ENCODE data around the gene RNF32.
"Not testable (repeated sequence)": the region's sequence is repeated elsewhere in the genome, so short reads cannot be mapped to it uniquely, and the experiment has no call there.

The RNF32 gene

GRCh38 chr7:156666368-156667109 is 26.0 kb downstream of the RNF32 start:
- no peak overlapping the region for H3K27ac ChIP-seq
- H3K4me3 ChIP-seq: no peak overlapping the region

GRCh38 chr7:156667110-156667426 is 26.5 kb downstream of the RNF32 start:
- no peak overlapping the region for H3K27ac ChIP-seq
- H3K4me3 ChIP-seq: no peak overlapping the region

GRCh38 chr7:156668130-156668741 is 27.7 kb downstream of the RNF32 start:
- Histone ChIP-seq H3K27ac (no peak overlapping the region), H3K4me3 (no peak overlapping the region)

DNA sequence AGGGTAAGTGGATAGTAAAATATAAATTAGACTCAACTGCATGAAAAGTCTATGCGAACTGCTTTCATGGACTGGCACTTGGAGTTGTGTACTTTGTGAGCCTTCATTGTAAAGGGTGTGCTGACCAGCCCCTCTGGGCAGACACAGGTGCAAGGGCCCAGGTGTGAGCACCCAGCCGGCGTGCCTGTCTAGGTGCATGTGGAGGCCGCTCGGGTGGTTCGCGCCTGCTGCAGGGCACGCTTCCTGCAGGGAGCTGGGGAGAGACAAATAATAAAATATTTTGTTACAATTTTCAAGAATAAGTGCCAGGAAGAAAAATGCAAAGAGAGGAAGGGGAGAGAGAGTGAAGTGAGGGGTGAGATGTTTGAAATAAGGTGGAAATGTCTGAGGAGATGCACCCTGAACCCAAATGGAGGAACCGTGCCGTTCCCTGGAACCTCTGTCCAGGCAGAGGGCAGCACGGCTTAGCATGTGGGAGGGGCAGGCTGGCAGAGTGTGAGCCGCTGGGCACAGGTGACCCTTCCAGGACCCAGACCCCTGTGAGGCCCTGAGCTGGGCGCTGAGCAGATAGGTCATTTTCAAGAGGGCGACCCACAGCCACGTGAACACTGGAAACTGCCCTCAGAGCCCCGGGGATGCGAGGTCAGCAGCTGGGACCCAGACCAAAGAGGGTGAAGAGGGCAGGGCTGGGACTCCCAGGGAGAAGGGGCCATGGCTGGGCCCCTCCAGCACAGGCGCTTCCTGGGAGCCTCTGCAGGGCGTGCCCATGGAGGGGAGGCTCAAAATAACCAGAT is 28.7 kb downstream of the RNF32 start:
- Histone ChIP-seq H3K27ac (no peak overlapping the region), H3K4me3 (no peak overlapping the region)

- no peak overlapping the region for H3K27ac ChIP-seq
These were observed 32.9 kb downstream of the RNF32 start for GRCh38 chr7:156673454-156673853.

GRCh38 chr7:156673902-156674301 is 33.3 kb downstream of the RNF32 start:
- Histone ChIP-seq H3K4me3 (no peak overlapping the region), H3K27ac (no peak overlapping the region)

More at GRCh38 chr7:156673454-156673853, 32.9 kb downstream of the RNF32 start:
- H3K4me3 ChIP-seq: no peak overlapping the region

DNA sequence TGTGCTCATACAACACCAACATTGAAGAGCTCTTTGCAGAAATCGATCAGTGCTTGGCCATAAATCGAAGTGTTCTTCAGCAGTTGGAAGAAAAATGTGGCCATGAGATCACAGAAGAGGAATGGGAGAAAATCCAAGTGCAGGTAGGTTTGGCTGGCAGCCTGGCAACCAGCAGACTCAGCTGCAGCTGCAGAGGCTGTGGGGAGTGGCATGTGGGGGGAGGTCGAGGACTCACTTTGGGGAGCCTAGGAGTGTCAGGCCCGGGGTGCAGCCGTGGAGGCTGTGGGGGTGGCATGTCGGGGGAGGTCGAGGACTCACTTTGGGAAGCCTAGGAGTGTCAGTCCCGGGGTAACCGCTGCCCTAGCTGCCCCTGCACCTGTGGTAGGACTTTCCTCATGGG is 35.1 kb downstream of the RNF32 start:
- Histone ChIP-seq H3K27ac (no peak overlapping the region), H3K4me3 (no peak overlapping the region)

- Histone ChIP-seq H3K4me3 (no peak overlapping the region), H3K27ac (no peak overlapping the region)
These were observed 35.7 kb downstream of the RNF32 start for GRCh38 chr7:156676263-156676662.

GRCh38 chr7:156677374-156678054 is 36.9 kb downstream of the RNF32 start:
- Histone ChIP-seq H3K4me3 (no peak overlapping the region), H3K27ac (no peak overlapping the region)

- no peak overlapping the region for H3K4me3 ChIP-seq
- no peak overlapping the region for H3K27ac ChIP-seq
These were observed 39.7 kb downstream of the RNF32 start for GRCh38 chr7:156680281-156680680.

GRCh38 chr7:156682928-156683327 is 42.4 kb downstream of the RNF32 start:
- Histone ChIP-seq H3K4me3 (no peak overlapping the region), H3K27ac (no peak overlapping the region)

GRCh38 chr7:156684251-156684650 is 43.7 kb downstream of the RNF32 start:
- H3K27ac ChIP-seq: no peak overlapping the region
- no peak overlapping the region for H3K4me3 ChIP-seq

GRCh38 chr7:156684661-156685060 is 44.1 kb downstream of the RNF32 start:
- no peak overlapping the region for H3K4me3 ChIP-seq
- no peak overlapping the region for H3K27ac ChIP-seq

GRCh38 chr7:156691764-156692163 is 51.2 kb downstream of the RNF32 start:
- no peak overlapping the region for H3K4me3 ChIP-seq
- no peak overlapping the region for H3K27ac ChIP-seq

DNA sequence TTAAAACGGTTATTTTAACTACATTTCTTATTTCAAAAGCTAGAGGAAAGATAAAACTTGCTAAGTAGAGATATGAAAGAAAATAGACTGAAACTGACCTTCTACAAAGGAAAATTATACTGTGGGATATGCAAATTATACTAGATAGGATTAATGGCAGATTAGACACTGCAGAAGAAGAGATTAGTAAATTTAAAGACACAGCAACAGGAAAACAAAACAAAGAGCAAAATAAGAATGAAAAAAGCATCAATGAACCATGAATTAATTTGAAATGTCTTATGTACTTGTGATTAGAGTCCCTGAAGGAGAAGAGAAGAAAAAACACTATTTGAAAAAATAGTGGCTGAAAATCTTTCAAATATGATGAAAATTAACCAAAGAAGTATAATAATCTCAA is 52.3 kb downstream of the RNF32 start:
- no peak overlapping the region for H3K27ac ChIP-seq
- no peak overlapping the region for H3K4me3 ChIP-seq

DNA sequence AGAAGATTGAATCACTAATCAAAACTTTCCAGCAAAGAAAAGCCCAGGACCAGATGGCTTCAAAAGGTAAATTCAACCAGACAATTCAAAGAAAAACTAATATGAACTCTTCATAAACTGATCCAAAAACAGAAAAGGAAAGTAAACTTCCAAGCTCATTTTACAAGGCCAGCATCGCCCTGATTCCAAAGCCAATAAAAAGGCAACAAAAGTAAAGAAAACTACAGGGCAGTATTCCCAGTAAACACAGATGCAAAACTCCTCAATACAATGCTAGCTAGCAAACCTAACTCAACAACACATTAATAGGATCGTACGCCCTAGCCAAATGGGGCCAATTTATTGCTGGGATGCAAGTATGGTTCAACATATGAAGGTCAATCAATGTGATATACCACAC is 53.1 kb downstream of the RNF32 start:
- no peak overlapping the region for H3K27ac ChIP-seq
- no peak overlapping the region for H3K4me3 ChIP-seq

GRCh38 chr7:156697283-156697682 is 56.7 kb downstream of the RNF32 start:
- H3K27ac ChIP-seq, H3K4me3 ChIP-seq: not testable (repeated sequence)

DNA sequence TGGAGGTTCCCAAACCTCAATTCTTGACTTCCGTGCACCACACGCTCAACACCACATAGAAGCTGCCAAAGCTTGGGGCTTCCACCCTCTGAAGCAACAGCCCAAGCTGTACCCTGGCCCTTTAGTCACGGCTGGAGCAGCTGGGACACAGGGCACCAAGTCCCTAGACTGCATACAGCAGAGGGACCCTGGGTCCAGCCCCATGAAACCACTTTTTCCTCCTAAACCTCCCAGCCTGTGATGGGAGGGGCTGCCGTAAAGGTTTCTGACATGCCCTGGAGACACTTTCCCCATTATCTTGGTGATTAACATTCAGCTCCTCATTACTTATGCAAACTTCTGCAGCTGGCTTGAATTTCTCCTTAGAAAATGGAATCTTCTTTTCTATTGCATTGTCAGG is 57.9 kb downstream of the RNF32 start:
- H3K27ac ChIP-seq, H3K4me3 ChIP-seq: not testable (repeated sequence)

- not testable (repeated sequence) for H3K4me3 ChIP-seq, H3K27ac ChIP-seq
These were observed 61.2 kb downstream of the RNF32 start for GRCh38 chr7:156701787-156702186.

GRCh38 chr7:156702399-156702798 is 61.8 kb downstream of the RNF32 start:
- Histone ChIP-seq H3K27ac (no peak overlapping the region), H3K4me3 (no peak overlapping the region)

DNA sequence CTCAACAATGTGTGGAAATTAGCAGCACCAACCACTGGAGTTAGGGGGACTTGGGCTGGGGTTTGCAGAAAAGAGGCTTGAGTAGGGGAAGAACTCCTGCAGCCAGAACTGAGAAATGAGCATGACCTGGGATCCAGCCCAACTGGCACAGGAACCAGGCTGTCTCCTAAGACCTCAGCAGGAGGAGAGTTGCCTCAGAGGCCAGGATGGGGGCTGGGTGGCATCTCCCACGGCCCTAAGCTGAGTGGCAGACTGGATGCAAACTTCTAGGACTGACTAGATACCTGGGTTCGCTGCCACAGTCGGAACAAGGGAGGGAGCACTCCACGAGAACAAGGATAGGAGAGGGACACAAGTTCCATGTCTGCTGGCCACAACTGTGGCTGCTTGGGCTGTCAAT is 62.6 kb downstream of the RNF32 start:
- no peak overlapping the region for H3K4me3 ChIP-seq
- no peak overlapping the region for H3K27ac ChIP-seq
